Mucosa of descending colon (tissue), 3 donors: ENCODE measurements around the gene PHF14. TPM values are rescaled to one million over a fixed set of nuclear protein-coding genes. Genes with fewer than 3 reads are reported as not detected.
A peak's percentile ranks its signal among the peaks of the same experiment; 100 is the strongest.
"Not testable (repeated sequence)": the region's sequence is repeated elsewhere in the genome, so short reads cannot be mapped to it uniquely, and the experiment has no call there.

Experiments
- ATAC-seq: fragments of 200-7000 bp; cut with Tn5 transposase; one replicate; pipeline ENCODE4 v1.9.1; 2020; ENCODE audit warnings: mild to moderate bottlenecking, moderate library complexity
- DNase-seq, 3 donors: peaks; one replicate each; pipeline ENCODE4 v3.0.0-alpha.2; 2020
- H3K36me3 ChIP-seq: fragments of 200-600 bp; one replicate; pipeline ENCODE4 v1.8.0; 2021; ENCODE audit warnings: low read depth, mild to moderate bottlenecking
- H3K4me1 ChIP-seq: fragments of 200-600 bp; one replicate; pipeline ENCODE4 v1.8.0; 2021; ENCODE audit warnings: low read depth, mild to moderate bottlenecking
- H3K4me3 ChIP-seq: fragments of 200-600 bp; one replicate; pipeline ENCODE4 v1.8.0; 2021; ENCODE audit warnings: mild to moderate bottlenecking
- H3K9me3 ChIP-seq: fragments of 200-600 bp; one replicate; pipeline ENCODE4 v1.8.0; 2021; ENCODE audit warnings: mild to moderate bottlenecking
- CTCF ChIP-seq: fragments of 200-600 bp; IDR thresholded peaks from one replicate; pipeline ENCODE4 v1.8.0; 2022; ENCODE audit warnings: antibody characterized with exemption, mild to moderate bottlenecking
- intact Hi-C, 2 donors: fragments of 100-400 bp; cut with DNase I in 1 of 2; cut with micrococcal nuclease in 1 of 2; formaldehyde crosslinking; loops; one replicate each; pipeline versions ENCODE4 v1.11.0 to v1.11.1; 2022; cut with DNase I, micrococcal nuclease
- total RNA-seq, 3 donors: library from RNA; stranded (reverse); fragmentation: NEBNext Ultra II Directional in 2 of 3; extraction: Animal tissue kit (Norgen Biotek cat#: 25700) in 2 of 3; gene quantifications; one replicate each; pipeline versions ENCODE4 v1.2.1 to v1.2.4, GENCODE V29; 2021 to 2023
- donor health status: DM: no; HTN: no; CAD: no; lungs with moderate emphysema.
- donor health status: DM: no; HTN: no; CAD: no.
- donor health status: DM: no; HTN: yes; CAD: no.

Gene PHF14
- total RNA-seq, 3 donors from 2014 or later: 30.8 to 31.9 (median 31.7) TPM

GRCh38 chr7:10934292-10934691, 39.4 kb upstream of the PHF14 start:
- ATAC-seq (no peak), DNase-seq (no peak)
- Histone ChIP-seq H3K4me3 (no peak overlapping the region), H3K9me3 (no peaks in the 10 kb centered on the region), H3K4me1 (peaks cover 7% of the 10 kb centered on the region), H3K36me3 (no peaks in the 10 kb centered on the region)
- intact Hi-C loops: no loop called here
- TF ChIP-seq CTCF: no peak

GRCh38 chr7:10939237-10939910, 34.3 kb upstream of the PHF14 start:
- ATAC-seq (peak; percentile 54), DNase-seq (no peak)
- no peak for TF ChIP-seq CTCF
- Histone ChIP-seq H3K9me3 (no peaks in the 10 kb centered on the region), H3K4me1 (peaks cover 11% of the 10 kb centered on the region), H3K36me3 (no peaks in the 10 kb centered on the region), H3K4me3 (peak overlapping the region; percentile 85)
- intact Hi-C loops: loop anchor here in 1 of 2 donors (5.0 kb wide), 1 partner anchor 33 kb away; the partner anchor contains the start of gene PHF14

GRCh38 chr7:10939911-10940703, 33.6 kb upstream of the PHF14 start:
- Histone ChIP-seq H3K4me3 (peak overlapping the region; percentile 85), H3K36me3 (no peaks in the 10 kb centered on the region), H3K4me1 (peaks cover 11% of the 10 kb centered on the region), H3K9me3 (no peaks in the 10 kb centered on the region)
- DNase-seq (peak; percentile 88 to 92 (median 91)), ATAC-seq (peak; percentile 97)
- intact Hi-C loops: loop anchor here in 1 of 2 donors (5.0 kb wide), 1 partner anchor 32 kb away; the partner anchor contains the start of gene PHF14
- no peak for TF ChIP-seq CTCF

- TF ChIP-seq CTCF: no peak
- DNase-seq: peak in 1 of 3 donors; percentile 42
- Histone ChIP-seq H3K4me3 (peak overlapping the region; percentile 85), H3K4me1 (peaks cover 11% of the 10 kb centered on the region), H3K9me3 (no peaks in the 10 kb centered on the region), H3K36me3 (no peaks in the 10 kb centered on the region)
- intact Hi-C loops: no loop called here
- peak; percentile 44 for ATAC-seq
Measured at GRCh38 chr7:10940704-10941355, 32.8 kb upstream of the PHF14 start.

GRCh38 chr7:10950494-10950893, 23.2 kb upstream of the PHF14 start:
- no peaks in the 10 kb centered on the region for H3K9me3 ChIP-seq
- ATAC-seq: peak; percentile 25
- no peak for TF ChIP-seq CTCF

GRCh38 chr7:10950974-10951578, 22.6 kb upstream of the PHF14 start:
- H3K4me1 ChIP-seq, H3K36me3 ChIP-seq, DNase-seq, H3K4me3 ChIP-seq, H3K9me3 ChIP-seq, intact Hi-C loops, ATAC-seq: not testable (repeated sequence)

More at GRCh38 chr7:10950494-10950893, 23.2 kb upstream of the PHF14 start:
- H3K4me1 ChIP-seq: no peaks in the 10 kb centered on the region
- intact Hi-C loops: no loop called here
- H3K36me3 ChIP-seq: no peaks in the 10 kb centered on the region
- DNase-seq: no peak
- no peak overlapping the region for H3K4me3 ChIP-seq
